Esophagus (tissue), 2 donors: ENCODE results near the gene TAF1C. TPM values are rescaled to one million over a fixed set of nuclear protein-coding genes. Genes with fewer than 3 reads are reported as not detected.

ENCODE experiments used
- H3K27ac ChIP-seq, 2 donors: one replicate each; pipeline ENCODE4 v1.5.1; 2013; ENCODE audit warnings: low read depth in 2 of 2, mild to moderate bottlenecking in 2 of 2, inconsistent platforms in 1 of 2, low read length in 1 of 2, moderate library complexity in 1 of 2
- H3K27me3 ChIP-seq, 2 donors: one replicate each; pipeline ENCODE4 v1.6.1; 2013; ENCODE audit warnings: low read length in 2 of 2, control low read depth in 1 of 2, mild to moderate bottlenecking in 1 of 2; ENCODE audit not compliant: insufficient read depth in 2 of 2, control insufficient read depth in 1 of 2
- H3K36me3 ChIP-seq, 2 donors: one replicate each; pipeline ENCODE4 v1.6.1; 2013; ENCODE audit warnings: low read length in 1 of 2; ENCODE audit not compliant: control insufficient read depth in 2 of 2, insufficient read depth in 2 of 2
- H3K4me1 ChIP-seq, 2 donors: one replicate each; pipeline ENCODE4 v1.6.1; 2013; ENCODE audit warnings: low read length in 1 of 2; ENCODE audit not compliant: control insufficient read depth in 2 of 2, insufficient read depth in 2 of 2
- H3K4me3 ChIP-seq, 2 donors: one replicate each; pipeline ENCODE4 v1.5.1; 2013; ENCODE audit warnings: low read length in 2 of 2, mild to moderate bottlenecking in 2 of 2, low read depth in 1 of 2, moderate library complexity in 1 of 2
- H3K9me3 ChIP-seq, 2 donors: one replicate each; pipeline ENCODE4 v1.6.1; 2013; ENCODE audit warnings: mild to moderate bottlenecking in 2 of 2, low read depth in 1 of 2, low read length in 1 of 2, moderate library complexity in 1 of 2; ENCODE audit not compliant: control insufficient read depth in 2 of 2, insufficient read depth in 1 of 2
- whole genome bisulfite sequencing, 2 donors: extraction: QIAGEN DNeasy Blood & Tissue Kit; methylation state at CpG; one replicate each; pipeline ENCODE4 v1.1.7; 2013; 5-methylcytosine and 5-hydroxymethylcytosine counted together
- polyA plus RNA-seq, 2 donors: library from polyadenylated mRNA; stranded (reverse); fragments of 200-250 nt; gene quantifications; one replicate each; pipeline ENCODE4 v1.2.3, GENCODE V29; 2013
- donor health status: healthy with polysubstance abuse.
- donor health status: Bipolar disorder and iron deficiency.

Gene TAF1C
- polyA plus RNA-seq, 2 donors, result 29.1 to 64.4 TPM

GRCh38 chr16:84169765-84170310 is 17.0 kb downstream of the TAF1C start:
- Histone ChIP-seq H3K27ac (no peak overlapping the region), H3K27me3 (no peaks in the 10 kb centered on the region), H3K36me3 (no peaks in the 10 kb centered on the region), H3K4me1 (no peaks in the 10 kb centered on the region), H3K9me3 (no peaks in the 10 kb centered on the region), H3K4me3 (no peak overlapping the region)
- WGBS, 2 donors, result 82% methylated on average over 11 of the region's 11 CpGs

- H3K4me1 ChIP-seq, result no peaks in the 10 kb centered on the region
- no peak overlapping the region for H3K4me3 ChIP-seq
- 75 to 78% methylated on average over 13 of the region's 13 CpGs for WGBS, 2 donors
- H3K27ac ChIP-seq, result no peak overlapping the region
- H3K27me3 ChIP-seq, result no peaks in the 10 kb centered on the region
- no peaks in the 10 kb centered on the region for H3K36me3 ChIP-seq
- H3K9me3 ChIP-seq, result no peaks in the 10 kb centered on the region
These were observed 19.8 kb downstream of the TAF1C start for GRCh38 chr16:84166796-84167695.

DNA sequence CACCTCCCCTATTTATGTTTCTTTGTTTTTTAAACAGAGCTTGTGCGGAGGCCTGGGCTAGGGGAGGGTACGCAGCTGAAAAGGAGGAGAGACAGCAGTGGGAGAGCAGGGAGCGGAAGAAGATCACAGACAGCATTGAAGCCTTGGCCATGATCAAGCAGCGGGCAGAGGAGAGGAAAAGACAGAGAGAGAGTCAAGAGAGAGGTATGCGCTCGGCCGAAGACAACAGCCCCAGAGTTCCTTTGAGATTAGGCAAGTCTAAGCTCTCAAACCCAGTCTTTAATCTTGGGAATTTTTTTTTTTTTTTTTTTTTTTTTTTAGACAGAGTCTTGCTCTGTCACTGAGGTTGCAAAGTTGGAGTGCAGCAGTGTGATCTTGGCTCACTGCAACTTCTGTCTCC is 21.1 kb downstream of the TAF1C start:
- no peak overlapping the region for H3K27ac ChIP-seq
- H3K4me3 ChIP-seq, result no peak overlapping the region
- H3K27me3 ChIP-seq, result no peaks in the 10 kb centered on the region
- 93 to 94% methylated on average over 7 of the region's 7 CpGs for WGBS, 2 donors
- H3K4me1 ChIP-seq, result no peaks in the 10 kb centered on the region
- H3K9me3 ChIP-seq, result no peaks in the 10 kb centered on the region
- no peaks in the 10 kb centered on the region for H3K36me3 ChIP-seq

DNA sequence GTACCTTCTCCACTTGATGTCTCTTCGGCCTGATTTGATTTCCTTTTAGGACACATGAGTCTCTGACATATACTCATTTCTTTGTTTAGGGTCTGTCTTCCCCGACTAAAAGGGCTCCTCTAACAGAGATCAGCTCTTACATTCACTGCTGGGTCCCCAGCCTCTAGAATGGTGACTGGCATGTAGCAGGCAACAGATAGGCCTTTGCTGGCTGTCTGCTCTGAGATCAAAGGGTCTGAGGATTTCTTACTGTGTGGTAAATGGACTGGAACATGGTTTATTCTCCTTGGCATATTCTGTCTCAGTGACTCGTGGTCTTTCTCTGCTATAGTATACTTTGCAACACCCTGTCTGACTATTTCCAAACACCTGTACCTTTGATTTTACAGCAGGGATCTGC is 25.1 kb downstream of the TAF1C start:
- WGBS, 2 donors, result 59% methylated on average over 3 of the region's 3 CpGs
- Histone ChIP-seq H3K4me1 (no peaks in the 10 kb centered on the region), H3K9me3 (no peaks in the 10 kb centered on the region), H3K36me3 (no peaks in the 10 kb centered on the region), H3K4me3 (no peak overlapping the region), H3K27me3 (peaks cover 0 to 4% of the 10 kb centered on the region in 2 donors), H3K27ac (no peak overlapping the region)

DNA sequence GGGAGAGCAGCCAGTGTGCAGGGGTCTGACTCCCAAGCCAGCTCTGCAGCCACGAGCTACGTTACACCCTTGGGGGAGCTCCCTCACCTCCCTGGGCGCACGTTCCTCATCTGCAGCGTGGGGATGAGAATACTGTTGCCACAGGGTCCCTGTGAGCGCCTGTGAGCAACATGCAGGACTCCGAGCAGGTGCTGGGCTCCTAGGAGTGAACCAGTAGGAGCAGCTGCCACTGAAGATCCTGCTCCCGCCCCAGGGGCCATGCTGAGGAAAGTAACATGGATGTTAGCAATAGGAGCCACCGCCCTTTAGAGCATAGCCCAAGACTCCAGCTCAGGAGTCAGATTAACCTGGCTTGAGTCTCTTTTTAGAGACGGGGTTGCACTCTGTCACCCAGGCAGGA is 25.8 kb downstream of the TAF1C start:
- Histone ChIP-seq H3K4me3 (no peak overlapping the region), H3K27me3 (peaks cover 0 to 4% of the 10 kb centered on the region in 2 donors), H3K36me3 (no peaks in the 10 kb centered on the region), H3K9me3 (no peaks in the 10 kb centered on the region), H3K27ac (no peak overlapping the region), H3K4me1 (no peaks in the 10 kb centered on the region)
- 80 to 84% methylated on average over 10 of the region's 10 CpGs for WGBS, 2 donors

- Histone ChIP-seq H3K4me3 (no peak overlapping the region), H3K27ac (no peak overlapping the region), H3K9me3 (no peaks in the 10 kb centered on the region), H3K36me3 (no peaks in the 10 kb centered on the region), H3K4me1 (no peaks in the 10 kb centered on the region), H3K27me3 (peaks cover 0 to 4% of the 10 kb centered on the region in 2 donors)
- WGBS, 2 donors, result 46 to 53% methylated on average over 1 of the region's 1 CpG
These were observed 27.1 kb downstream of the TAF1C start for GRCh38 chr16:84159800-84160199.

GRCh38 chr16:84159007-84159406 is 27.9 kb downstream of the TAF1C start:
- H3K4me3 ChIP-seq, result no peak overlapping the region
- no peaks in the 10 kb centered on the region for H3K36me3 ChIP-seq
- no peaks in the 10 kb centered on the region for H3K9me3 ChIP-seq
- no peak overlapping the region for H3K27ac ChIP-seq
- no peaks in the 10 kb centered on the region for H3K4me1 ChIP-seq
- peaks cover 0 to 4% of the 10 kb centered on the region in 2 donors for H3K27me3 ChIP-seq
- WGBS, 2 donors, result 36 to 40% methylated on average over 9 of the region's 9 CpGs

DNA sequence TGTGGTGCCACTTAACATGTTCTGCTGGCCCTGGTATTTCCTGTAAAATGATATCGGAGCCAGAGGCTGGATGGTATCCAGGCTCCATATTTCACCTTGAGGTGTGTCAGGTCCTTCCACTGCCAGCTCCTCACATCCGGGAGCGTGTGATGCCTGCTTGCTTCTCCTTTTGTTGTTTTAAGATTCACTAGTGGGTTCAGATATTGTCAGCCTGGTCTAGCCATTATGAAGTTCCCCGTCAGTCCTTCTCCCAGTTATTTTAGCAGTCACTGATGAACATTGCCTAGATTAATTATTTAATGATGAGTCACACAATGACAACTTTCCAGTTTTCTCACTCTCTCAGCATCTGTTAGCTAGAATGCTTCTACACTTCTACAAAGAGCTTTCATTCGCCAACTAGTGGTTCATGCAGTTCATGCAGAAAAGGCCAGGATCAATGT is 30.5 kb downstream of the TAF1C start:
- WGBS, 2 donors, result 44 to 51% methylated on average over 5 of the region's 5 CpGs
- H3K27ac ChIP-seq, result no peak overlapping the region
- H3K4me1 ChIP-seq, result no peaks in the 10 kb centered on the region
- no peak overlapping the region for H3K4me3 ChIP-seq
- no peaks in the 10 kb centered on the region for H3K36me3 ChIP-seq
- no peaks in the 10 kb centered on the region for H3K9me3 ChIP-seq
- H3K27me3 ChIP-seq, result peaks cover 0 to 4% of the 10 kb centered on the region in 2 donors

DNA sequence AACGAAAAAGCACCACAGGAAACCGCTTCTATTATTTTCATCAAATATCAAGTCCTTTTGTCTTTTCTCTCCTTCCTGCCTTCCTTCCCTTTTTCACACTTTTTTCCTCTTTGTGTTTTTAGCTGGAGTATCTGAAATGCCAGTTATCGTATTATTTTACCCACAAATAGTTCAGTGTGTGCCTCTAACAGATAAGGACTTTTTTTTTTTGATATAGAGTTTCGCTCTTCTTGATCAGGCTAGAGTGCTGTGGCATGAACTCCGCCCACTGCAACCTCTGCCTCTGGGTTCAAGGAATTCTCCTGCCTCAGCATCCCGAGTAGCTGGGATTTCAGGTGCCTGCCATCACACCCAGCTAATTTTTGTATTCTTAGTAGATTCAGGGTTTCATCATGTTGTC is 31.1 kb downstream of the TAF1C start:
- no peaks in the 10 kb centered on the region for H3K9me3 ChIP-seq
- no peaks in the 10 kb centered on the region for H3K4me1 ChIP-seq
- H3K36me3 ChIP-seq, result no peaks in the 10 kb centered on the region
- no peak overlapping the region for H3K27ac ChIP-seq
- WGBS, 2 donors, result 89 to 90% methylated on average over 6 of the region's 6 CpGs
- no peak overlapping the region for H3K4me3 ChIP-seq
- H3K27me3 ChIP-seq, result peaks cover 0 to 4% of the 10 kb centered on the region in 2 donors

DNA sequence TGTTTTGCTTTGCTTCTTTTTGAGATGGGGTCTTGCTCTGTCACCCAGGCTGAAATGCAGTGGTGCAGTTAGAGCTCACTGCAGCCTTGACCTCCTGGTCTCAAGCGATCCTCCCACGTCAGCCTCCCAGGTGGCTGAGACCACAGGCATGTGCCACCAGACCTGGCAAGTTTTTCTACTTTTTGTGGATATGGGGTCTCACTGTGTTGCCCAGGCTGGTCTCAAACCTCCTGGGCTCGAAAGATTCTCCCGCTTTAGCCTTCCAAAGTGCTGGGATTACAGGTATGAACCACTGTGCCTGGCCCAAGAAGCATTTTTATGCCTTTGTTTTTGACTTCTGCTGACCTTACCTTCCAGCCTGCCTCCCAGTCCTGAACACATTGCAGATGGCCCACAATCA is 31.6 kb downstream of the TAF1C start:
- Histone ChIP-seq H3K4me1 (no peaks in the 10 kb centered on the region), H3K27ac (no peak overlapping the region), H3K27me3 (peaks cover 0 to 4% of the 10 kb centered on the region in 2 donors), H3K9me3 (no peaks in the 10 kb centered on the region), H3K4me3 (no peak overlapping the region), H3K36me3 (no peaks in the 10 kb centered on the region)
- WGBS, 2 donors, result 92 to 97% methylated on average over 4 of the region's 4 CpGs
